ENCODE results near the gene CLEC1A.

GRCh38 chr12:10082117-10082874, 16.5 kb downstream of the CLEC1A start:
- no peak for TF ChIP-seq YY1 (IDR thresholded peaks at IDR 0.05; ENCODE audit: extremely low read depth, insufficient replicate concordance, low read depth, low read length)
- TF ChIP-seq POLR2A (IDR thresholded peaks at IDR 0.05; ENCODE audit: borderline replicate concordance, extremely low read depth, insufficient read depth, insufficient read length), result no peak
- TF ChIP-seq ZFX (IDR thresholded peaks at IDR 0.05), result no peak
- TF ChIP-seq, protein P1, sequence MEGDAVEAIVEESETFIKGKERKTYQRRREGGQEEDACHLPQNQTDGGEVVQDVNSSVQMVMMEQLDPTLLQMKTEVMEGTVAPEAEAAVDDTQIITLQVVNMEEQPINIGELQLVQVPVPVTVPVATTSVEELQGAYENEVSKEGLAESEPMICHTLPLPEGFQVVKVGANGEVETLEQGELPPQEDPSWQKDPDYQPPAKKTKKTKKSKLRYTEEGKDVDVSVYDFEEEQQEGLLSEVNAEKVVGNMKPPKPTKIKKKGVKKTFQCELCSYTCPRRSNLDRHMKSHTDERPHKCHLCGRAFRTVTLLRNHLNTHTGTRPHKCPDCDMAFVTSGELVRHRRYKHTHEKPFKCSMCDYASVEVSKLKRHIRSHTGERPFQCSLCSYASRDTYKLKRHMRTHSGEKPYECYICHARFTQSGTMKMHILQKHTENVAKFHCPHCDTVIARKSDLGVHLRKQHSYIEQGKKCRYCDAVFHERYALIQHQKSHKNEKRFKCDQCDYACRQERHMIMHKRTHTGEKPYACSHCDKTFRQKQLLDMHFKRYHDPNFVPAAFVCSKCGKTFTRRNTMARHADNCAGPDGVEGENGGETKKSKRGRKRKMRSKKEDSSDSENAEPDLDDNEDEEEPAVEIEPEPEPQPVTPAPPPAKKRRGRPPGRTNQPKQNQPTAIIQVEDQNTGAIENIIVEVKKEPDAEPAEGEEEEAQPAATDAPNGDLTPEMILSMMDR (IDR thresholded peaks at IDR 0.05 in 2 of 3, conservative IDR thresholded peaks at IDR 0.05 in 1 of 3; ENCODE audit: borderline replicate concordance in 1 of 3, insufficient read depth in 1 of 3, low read depth in 2 of 3, low read length in 2 of 3), result no peak
